Skeletal muscle satellite cell (primary cell): ENCODE results near the gene PCDHA12.
"Not testable (repeated sequence)": the region's sequence is repeated elsewhere in the genome, so short reads cannot be mapped to it uniquely, and the experiment has no call there.

Source experiments
- H3K27me3 ChIP-seq: 2 replicates; pipeline ENCODE4 v1.7.0; 2013; ENCODE audit warnings: low read length; ENCODE audit not compliant: control insufficient read depth, insufficient read depth
- H3K36me3 ChIP-seq: 2 replicates; pipeline ENCODE4 v1.7.0; 2013; ENCODE audit warnings: mild to moderate bottlenecking, control low read depth, low read length; ENCODE audit not compliant: insufficient read depth
- H3K4me1 ChIP-seq: 2 replicates; pipeline ENCODE4 v1.7.0; 2013; ENCODE audit warnings: low read length; ENCODE audit not compliant: control insufficient read depth, insufficient read depth
- H3K4me2 ChIP-seq: 2 replicates; pipeline ENCODE4 v1.7.0; 2013; ENCODE audit warnings: mild to moderate bottlenecking, low read length
- H3K4me3 ChIP-seq: 2 replicates; pipeline ENCODE4 v1.7.0; 2013; ENCODE audit warnings: low read length
- H3K9ac ChIP-seq: 2 replicates; pipeline ENCODE4 v1.7.0; 2013; ENCODE audit warnings: mild to moderate bottlenecking, low read depth, low read length, moderate library complexity
- H3K9me3 ChIP-seq: replicated peaks from 2 replicates; pipeline ENCODE4 v1.7.0; 2013; ENCODE audit warnings: mild to moderate bottlenecking, control low read depth, low read length

The PCDHA12 gene

DNA sequence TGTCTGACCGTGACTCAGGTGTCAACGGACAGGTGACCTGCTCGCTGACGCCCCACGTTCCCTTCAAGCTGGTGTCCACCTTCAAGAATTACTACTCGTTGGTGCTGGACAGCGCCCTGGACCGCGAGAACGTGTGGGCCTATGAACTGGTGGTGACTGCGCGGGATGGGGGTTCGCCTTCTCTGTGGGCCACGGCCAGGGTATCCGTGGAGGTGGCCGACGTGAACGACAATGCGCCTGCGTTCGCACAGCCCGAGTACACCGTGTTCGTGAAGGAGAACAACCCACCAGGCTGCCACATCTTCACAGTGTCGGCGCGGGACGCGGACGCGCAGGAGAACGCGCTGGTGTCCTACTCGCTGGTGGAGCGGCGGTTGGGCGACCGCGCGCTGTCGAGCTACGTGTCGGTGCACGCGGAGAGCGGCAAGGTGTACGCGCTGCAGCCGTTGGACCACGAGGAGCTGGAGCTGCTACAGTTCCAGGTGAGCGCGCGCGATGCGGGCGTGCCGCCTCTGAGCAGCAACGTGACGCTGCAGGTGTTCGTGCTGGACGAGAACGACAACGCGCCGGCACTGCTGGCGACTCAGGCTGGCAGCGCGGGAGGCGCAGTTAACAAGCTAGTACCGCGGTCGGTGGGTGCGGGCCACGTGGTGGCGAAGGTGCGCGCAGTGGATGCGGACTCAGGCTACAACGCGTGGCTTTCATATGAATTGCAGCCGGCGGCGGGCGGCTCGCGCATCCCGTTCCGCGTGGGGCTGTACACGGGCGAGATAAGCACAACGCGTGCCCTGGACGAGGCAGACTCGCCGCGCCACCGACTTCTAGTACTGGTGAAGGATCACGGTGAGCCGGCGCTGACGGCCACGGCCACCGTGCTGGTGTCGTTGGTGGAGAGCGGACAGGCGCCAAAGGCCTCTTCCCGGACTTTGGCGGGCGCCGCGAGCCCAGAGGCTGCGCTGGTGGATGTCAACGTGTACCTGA, 4.6 kb upstream of the PCDHA12 start:
- no peak overlapping the region for H3K4me2 ChIP-seq
- no peak overlapping the region for H3K9ac ChIP-seq
- H3K4me3 ChIP-seq = no peak overlapping the region
- no peaks in the 10 kb centered on the region for H3K36me3 ChIP-seq
- no peaks in the 10 kb centered on the region for H3K9me3 ChIP-seq
- no peaks in the 10 kb centered on the region for H3K4me1 ChIP-seq
- no peaks in the 10 kb centered on the region for H3K27me3 ChIP-seq

DNA sequence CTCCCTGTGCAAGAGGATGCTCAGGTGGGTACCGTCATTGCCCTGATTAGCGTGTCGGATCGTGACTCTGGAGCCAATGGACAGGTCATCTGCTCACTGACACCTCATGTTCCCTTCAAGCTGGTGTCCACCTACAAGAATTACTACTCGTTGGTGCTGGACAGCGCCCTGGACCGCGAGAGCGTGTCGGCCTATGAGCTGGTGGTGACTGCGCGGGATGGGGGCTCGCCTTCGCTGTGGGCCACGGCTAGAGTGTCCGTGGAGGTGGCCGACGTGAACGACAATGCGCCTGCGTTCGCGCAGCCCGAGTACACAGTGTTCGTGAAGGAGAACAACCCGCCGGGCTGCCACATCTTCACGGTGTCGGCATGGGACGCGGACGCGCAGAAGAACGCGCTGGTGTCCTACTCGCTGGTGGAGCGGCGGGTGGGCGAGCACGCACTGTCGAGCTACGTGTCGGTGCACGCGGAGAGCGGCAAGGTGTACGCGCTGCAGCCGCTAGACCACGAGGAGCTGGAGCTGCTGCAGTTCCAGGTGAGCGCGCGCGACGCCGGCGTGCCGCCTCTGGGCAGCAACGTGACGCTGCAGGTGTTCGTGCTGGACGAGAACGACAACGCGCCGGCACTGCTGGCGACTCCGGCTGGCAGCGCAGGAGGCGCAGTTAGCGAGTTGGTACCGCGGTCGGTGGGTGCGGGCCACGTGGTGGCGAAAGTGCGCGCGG, 1.6 kb downstream of the PCDHA12 start:
- not testable (repeated sequence) for H3K4me3 ChIP-seq, H3K36me3 ChIP-seq, H3K27me3 ChIP-seq, H3K9me3 ChIP-seq, H3K9ac ChIP-seq, H3K4me1 ChIP-seq, H3K4me2 ChIP-seq

DNA sequence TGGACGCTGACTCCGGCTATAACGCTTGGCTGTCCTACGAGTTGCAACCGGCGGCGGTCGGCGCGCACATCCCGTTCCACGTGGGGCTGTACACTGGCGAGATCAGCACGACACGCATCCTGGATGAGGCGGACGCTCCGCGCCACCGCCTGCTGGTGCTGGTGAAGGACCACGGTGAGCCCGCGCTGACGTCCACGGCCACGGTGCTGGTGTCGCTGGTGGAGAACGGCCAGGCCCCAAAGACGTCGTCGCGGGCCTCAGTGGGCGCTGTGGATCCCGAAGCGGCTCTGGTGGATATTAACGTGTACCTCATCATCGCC, 2.1 kb downstream of the PCDHA12 start:
- Histone ChIP-seq H3K9ac (no peak overlapping the region), H3K4me1 (no peaks in the 10 kb centered on the region), H3K4me3 (no peak overlapping the region), H3K36me3 (no peaks in the 10 kb centered on the region), H3K9me3 (peaks cover 5% of the 10 kb centered on the region), H3K4me2 (no peak overlapping the region), H3K27me3 (no peaks in the 10 kb centered on the region)

DNA sequence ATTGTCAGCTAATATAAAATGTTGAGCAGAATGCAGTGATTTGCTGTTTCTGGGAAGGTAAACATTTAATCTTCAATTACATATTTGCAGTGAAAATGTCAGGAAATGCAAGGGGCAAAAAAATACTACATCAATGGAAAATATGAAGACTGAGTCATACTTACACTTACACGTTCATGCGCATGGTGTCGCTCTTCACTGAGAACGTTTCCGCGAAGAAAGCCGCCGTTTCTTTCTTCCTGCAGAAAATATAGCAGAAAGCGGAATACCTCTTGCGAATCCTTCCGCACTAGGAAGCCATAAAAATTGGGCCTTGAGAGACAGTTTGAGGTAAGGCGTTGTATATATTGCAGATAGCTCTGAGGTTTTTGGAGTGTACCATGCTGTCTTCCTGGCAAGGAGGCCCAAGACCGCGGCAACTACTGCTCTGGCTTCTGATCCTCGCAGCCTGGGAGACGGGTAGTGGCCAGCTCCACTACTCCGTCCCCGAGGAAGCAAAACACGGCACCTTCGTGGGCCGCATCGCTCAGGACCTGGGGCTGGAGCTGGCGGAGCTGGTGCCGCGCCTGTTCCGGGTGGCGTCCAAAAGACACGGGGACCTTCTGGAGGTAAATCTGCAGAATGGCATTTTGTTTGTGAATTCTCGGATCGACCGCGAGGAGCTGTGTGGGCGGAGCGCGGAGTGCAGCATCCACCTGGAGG, 6.9 kb downstream of the PCDHA12 start, which contains the start of gene PCDHA13:
TSS of gene PCDHA13 (plus strand) at position 236 of the 702 bp plus-strand sequence. CDS start at position 381, 145 bp downstream.
- no peaks in the 10 kb centered on the region for H3K4me1 ChIP-seq
- no peak within 1 kb of the TSS for H3K4me2 ChIP-seq
- no peaks in the 10 kb centered on the region for H3K27me3 ChIP-seq
- no peaks in the 10 kb centered on the region for H3K36me3 ChIP-seq
- peaks cover 9% of the 10 kb centered on the region for H3K9me3 ChIP-seq
- H3K9ac ChIP-seq = no peak within 1 kb of the TSS
- no peak within 1 kb of the TSS for H3K4me3 ChIP-seq

DNA sequence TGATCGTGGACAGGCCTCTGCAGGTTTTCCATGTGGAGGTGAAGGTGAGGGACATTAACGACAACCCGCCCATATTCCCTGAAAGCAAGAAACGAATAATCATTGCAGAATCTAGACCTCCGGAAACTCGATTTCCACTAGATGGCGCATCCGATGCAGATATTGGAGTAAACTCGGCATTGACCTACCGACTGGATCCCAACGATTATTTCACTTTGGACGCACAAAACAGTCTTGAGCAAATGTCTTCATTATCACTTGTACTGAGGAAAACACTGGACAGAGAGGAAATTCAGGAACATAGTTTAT, 7.4 kb downstream of the PCDHA12 start:
- Histone ChIP-seq H3K9me3 (peaks cover 9% of the 10 kb centered on the region), H3K4me1 (no peaks in the 10 kb centered on the region), H3K27me3 (no peaks in the 10 kb centered on the region), H3K9ac (no peak overlapping the region), H3K4me2 (no peak overlapping the region), H3K36me3 (no peaks in the 10 kb centered on the region), H3K4me3 (no peak overlapping the region)

DNA sequence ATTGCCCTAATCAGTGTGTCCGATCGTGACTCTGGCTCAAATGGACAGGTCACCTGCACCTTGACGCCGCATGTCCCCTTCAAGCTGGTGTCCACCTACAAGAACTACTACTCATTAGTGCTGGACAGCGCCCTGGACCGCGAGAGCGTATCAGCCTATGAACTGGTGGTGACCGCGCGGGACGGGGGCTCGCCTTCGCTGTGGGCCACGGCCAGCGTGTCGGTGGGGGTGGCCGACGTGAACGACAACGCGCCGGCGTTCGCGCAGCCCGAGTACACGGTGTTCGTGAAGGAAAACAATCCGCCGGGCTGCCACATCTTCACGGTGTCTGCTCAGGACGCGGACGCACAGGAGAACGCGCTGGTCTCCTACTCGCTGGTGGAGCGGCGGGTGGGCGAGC, 8.3 kb downstream of the PCDHA12 start:
- peaks cover 9% of the 10 kb centered on the region for H3K9me3 ChIP-seq
- H3K4me1 ChIP-seq = no peaks in the 10 kb centered on the region
- no peaks in the 10 kb centered on the region for H3K27me3 ChIP-seq
- H3K36me3 ChIP-seq = no peaks in the 10 kb centered on the region
- no peak overlapping the region for H3K4me2 ChIP-seq
- no peak overlapping the region for H3K9ac ChIP-seq
- no peak overlapping the region for H3K4me3 ChIP-seq

DNA sequence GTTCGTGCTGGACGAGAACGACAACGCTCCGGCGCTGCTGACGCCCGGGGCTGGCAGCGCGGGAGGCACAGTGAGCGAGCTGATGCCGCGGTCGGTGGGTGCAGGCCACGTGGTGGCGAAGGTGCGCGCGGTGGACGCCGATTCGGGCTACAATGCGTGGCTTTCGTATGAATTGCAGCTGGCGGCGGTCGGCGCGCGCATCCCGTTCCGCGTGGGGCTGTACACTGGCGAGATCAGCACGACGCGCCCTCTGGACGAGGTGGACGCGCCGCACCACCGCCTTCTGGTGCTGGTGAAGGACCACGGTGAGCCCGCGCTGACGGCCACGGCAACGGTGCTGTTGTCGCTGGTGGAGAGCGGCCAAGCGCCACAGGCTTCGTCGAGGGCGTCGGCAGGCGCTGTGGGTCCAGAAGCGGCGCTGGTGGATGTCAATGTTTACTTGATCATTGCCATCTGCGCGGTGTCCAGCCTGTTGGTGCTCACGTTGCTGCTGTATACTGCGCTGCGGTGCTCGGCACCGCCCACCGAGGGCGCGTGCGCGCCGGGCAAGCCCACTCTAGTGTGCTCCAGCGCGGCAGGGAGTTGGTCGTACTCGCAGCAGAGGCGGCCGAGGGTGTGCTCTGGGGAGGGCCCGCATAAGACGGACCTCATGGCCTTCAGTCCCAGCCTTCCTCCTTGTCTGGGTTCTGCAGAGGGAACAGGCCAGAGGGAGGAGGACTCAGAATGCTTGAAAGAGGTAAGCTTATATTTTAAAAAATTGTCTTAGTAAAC, 9.0 kb downstream of the PCDHA12 start:
- peaks cover 9% of the 10 kb centered on the region for H3K9me3 ChIP-seq
- no peaks in the 10 kb centered on the region for H3K36me3 ChIP-seq
- H3K4me2 ChIP-seq = no peak overlapping the region
- H3K4me3 ChIP-seq = no peak overlapping the region
- H3K4me1 ChIP-seq = no peaks in the 10 kb centered on the region
- no peak overlapping the region for H3K9ac ChIP-seq
- no peaks in the 10 kb centered on the region for H3K27me3 ChIP-seq

DNA sequence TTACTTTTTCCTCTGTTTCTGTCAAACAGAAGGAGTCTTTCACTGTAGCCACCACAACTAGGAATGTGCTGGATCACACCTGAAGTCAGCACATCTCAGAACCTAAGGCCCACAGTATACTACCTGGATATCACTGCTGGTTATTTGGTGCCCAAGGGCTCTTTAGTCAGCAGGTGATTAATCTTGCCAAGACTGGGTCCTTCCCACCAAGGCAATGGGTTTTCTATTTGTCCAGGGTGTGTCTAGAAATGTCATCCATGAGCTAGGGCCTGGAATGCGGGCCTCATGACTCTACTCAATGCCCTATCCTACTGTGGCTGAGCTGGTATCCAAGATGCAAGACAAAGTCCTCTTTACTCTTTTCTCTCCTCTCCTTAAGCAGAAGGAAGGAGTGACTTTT, 41.2 kb downstream of the PCDHA12 start:
- Histone ChIP-seq H3K4me3 (no peak overlapping the region), H3K4me2 (no peak overlapping the region), H3K36me3 (no peaks in the 10 kb centered on the region), H3K27me3 (no peaks in the 10 kb centered on the region), H3K9ac (no peak overlapping the region), H3K9me3 (no peaks in the 10 kb centered on the region), H3K4me1 (no peaks in the 10 kb centered on the region)

DNA sequence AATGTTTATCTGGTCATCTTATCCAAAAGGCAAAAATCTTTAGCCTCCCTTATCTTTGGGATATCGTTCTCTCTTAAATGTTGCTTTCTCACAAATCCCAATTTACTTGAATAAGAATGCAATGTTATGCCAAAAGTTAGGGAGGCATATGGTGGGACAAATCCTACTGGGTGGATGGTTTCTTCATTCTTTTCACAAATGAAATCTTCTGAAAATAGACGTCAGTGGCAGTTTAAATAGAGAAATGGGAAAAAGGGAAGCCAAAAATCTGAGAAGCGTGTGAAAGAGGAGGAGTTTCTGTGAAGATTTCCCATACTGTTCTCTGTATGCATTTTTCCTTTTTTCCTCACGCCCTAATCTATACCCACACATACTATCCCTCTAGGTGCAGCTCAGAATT, 48.5 kb downstream of the PCDHA12 start:
- Histone ChIP-seq H3K9me3 (no peaks in the 10 kb centered on the region), H3K36me3 (no peaks in the 10 kb centered on the region), H3K4me2 (no peak overlapping the region), H3K4me3 (no peak overlapping the region), H3K27me3 (peaks cover 26% of the 10 kb centered on the region), H3K9ac (no peak overlapping the region), H3K4me1 (peaks cover 11% of the 10 kb centered on the region)

DNA sequence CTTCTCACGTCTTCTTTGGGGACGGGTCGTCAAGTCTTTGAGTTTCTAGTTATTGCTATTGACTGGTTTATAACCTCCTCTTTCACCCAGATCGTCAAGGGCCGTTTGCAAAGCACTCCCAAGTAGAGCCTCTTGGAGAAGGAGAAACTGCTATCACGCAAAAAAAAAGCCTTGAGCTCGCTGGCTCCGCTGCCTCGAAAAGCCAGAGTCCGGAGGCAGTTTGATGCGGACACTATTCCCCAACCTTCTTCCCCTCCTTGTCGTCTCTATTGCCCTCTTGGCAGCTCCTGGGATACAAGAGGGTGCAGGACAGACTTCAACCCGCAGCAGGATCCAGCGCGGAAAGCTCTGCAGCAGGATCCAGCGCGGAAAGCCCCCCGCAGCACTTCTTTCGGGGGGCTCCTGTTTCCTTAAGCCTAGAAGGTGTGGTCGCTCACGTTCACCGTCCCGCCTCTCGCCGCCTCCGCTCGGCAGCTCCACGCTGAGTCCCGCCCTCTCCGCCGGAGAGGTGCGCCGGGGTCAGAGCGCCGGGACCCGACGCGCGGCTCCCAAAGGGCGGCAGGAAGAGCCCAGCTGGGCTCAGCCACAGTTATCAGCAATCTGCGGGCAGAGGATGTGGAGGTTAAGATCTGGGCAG, 50.8 kb downstream of the PCDHA12 start, which contains the start of gene PCDHAC1:
TSS of gene PCDHAC1 (plus strand) at position 494 of the 637 bp plus-strand sequence. CDS start 594 bp downstream, outside the sequence.
- Histone ChIP-seq H3K36me3 (no peaks in the 10 kb centered on the region), H3K9me3 (no peaks in the 10 kb centered on the region), H3K4me2 (peak within 1 kb of the TSS; percentile 85), H3K27me3 (peaks cover 26% of the 10 kb centered on the region), H3K4me1 (peaks cover 11% of the 10 kb centered on the region), H3K9ac (no peak within 1 kb of the TSS), H3K4me3 (peak within 1 kb of the TSS; percentile 68)
